Esophagus muscularis mucosa (tissue), 4 donors: Measurements from ENCODE around the gene MDFIC. TPM values are rescaled to one million over a fixed set of nuclear protein-coding genes. Genes with fewer than 3 reads are reported as not detected.

Source experiments
- DNase-seq: peaks from one replicate; pipeline ENCODE4 v3.0.0-alpha.2; 2017; ENCODE audit errors: extremely low spot score
- H3K27ac ChIP-seq, 4 donors: fragments of 200-600 bp; sonication (generic); replicated peaks in 1 of 4; 1 replicate in 3 of 4; 2 replicates in 1 of 4; pipeline ENCODE4 v1.5.1; 2016 to 2019; ENCODE audit warnings: mild to moderate bottlenecking in 1 of 4
- H3K27me3 ChIP-seq, 4 donors: fragments of 200-600 bp; sonication (generic); one replicate each; pipeline versions ENCODE4 v1.5.1 to v1.6.0; 2016 to 2019
- H3K36me3 ChIP-seq, 4 donors: fragments of 200-600 bp; sonication (generic); one replicate each; pipeline ENCODE4 v1.5.1; 2016 to 2019
- H3K4me1 ChIP-seq, 4 donors: fragments of 200-600 bp; sonication (generic); one replicate each; pipeline ENCODE4 v1.5.1; 2016 to 2019
- H3K4me3 ChIP-seq, 4 donors: fragments of 200-600 bp; sonication (generic); 1 replicate in 2 of 4; 2 replicates in 2 of 4; pipeline ENCODE4 v1.5.1; 2016 to 2019; ENCODE audit warnings: mild to moderate bottlenecking in 4 of 4, moderate library complexity in 1 of 4
- H3K9me3 ChIP-seq, 4 donors: fragments of 200-600 bp; sonication (generic); 1 replicate in 3 of 4; 2 replicates in 1 of 4; pipeline ENCODE4 v1.5.1; 2016 to 2019
- CTCF ChIP-seq, 3 experiments: fragments of 200-600 bp in 2 of 3; fragments of 450-650 bp in 1 of 3; sonication (generic) in 2 of 3; IDR thresholded peaks; one replicate each; pipeline ENCODE4 v1.5.1; 2017 to 2019; ENCODE audit warnings: antibody characterized with exemption in 3 of 3, mild to moderate bottlenecking in 2 of 3, moderate library complexity in 1 of 3
- EP300 ChIP-seq: sonication (generic); formaldehyde crosslinking; IDR thresholded peaks from one replicate; pipeline ENCODE4 v1.6.1; 2017; ENCODE audit warnings: antibody characterized with exemption
- POLR2A ChIP-seq: fragments of 450-650 bp; IDR thresholded peaks from one replicate; pipeline ENCODE4 v1.6.1; 2017; ENCODE audit warnings: antibody characterized with exemption, moderate library complexity, mild to moderate bottlenecking, low read depth
- POLR2AphosphoS5 ChIP-seq, 2 donors: sonication (generic); formaldehyde crosslinking; IDR thresholded peaks; one replicate each; pipeline ENCODE4 v1.6.1; 2017; ENCODE audit warnings: antibody characterized with exemption in 2 of 2
- WGBS: methylation state at CpG from one replicate; pipeline ENCODE4 v1.1.5; 2018; 5-methylcytosine and 5-hydroxymethylcytosine counted together
- intact Hi-C: fragments of 100-400 bp; cut with DNase I; formaldehyde crosslinking; loops from one replicate; pipeline ENCODE4 v1.15.1; 2023
- total RNA-seq, 4 donors: library from RNA; depleted of rRNA; stranded (reverse); fragments of >200 nt; gene quantifications; one replicate each; pipeline versions ENCODE4 v1.1.0 to v1.2.1, GENCODE V29; 2016

Gene MDFIC
- total RNA-seq, 4 donors from 2014 or later = 34.5 to 71.3 (median 36.5) TPM

- TF ChIP-seq CTCF (IDR thresholded peaks at IDR 0.05) (no peak), EP300 (no peak), POLR2AphosphoS5 (IDR thresholded peaks at IDR 0.05) (no peak), POLR2A (no peak)
- 76% methylated on average over 8 of the region's 8 CpGs for WGBS
- no peak for DNase-seq
- no peaks in the 10 kb centered on the region for H3K36me3 ChIP-seq
- H3K27ac ChIP-seq = no peak overlapping the region
- H3K27me3 ChIP-seq = no peaks in the 10 kb centered on the region
- intact Hi-C loops = no loop called here
- H3K4me1 ChIP-seq = no peaks in the 10 kb centered on the region
- no peaks in the 10 kb centered on the region for H3K9me3 ChIP-seq
- H3K4me3 ChIP-seq = no peak overlapping the region
These were observed 118.2 kb downstream of the MDFIC start for GRCh38 chr7:115040057-115040456.

GRCh38 chr7:115040495-115040894 is 118.6 kb downstream of the MDFIC start:
- no peak for TF ChIP-seq POLR2AphosphoS5 (IDR thresholded peaks at IDR 0.05)
- no peak for TF ChIP-seq CTCF (IDR thresholded peaks at IDR 0.05)
- no peak for TF ChIP-seq EP300
- TF ChIP-seq POLR2A = no peak
- Histone ChIP-seq H3K4me1 (no peaks in the 10 kb centered on the region), H3K4me3 (no peak overlapping the region), H3K27me3 (no peaks in the 10 kb centered on the region), H3K9me3 (no peaks in the 10 kb centered on the region), H3K36me3 (no peaks in the 10 kb centered on the region), H3K27ac (no peak overlapping the region)
- DNase-seq = no peak
- intact Hi-C loops = no loop called here

- WGBS = 57% methylated on average over 2 of the region's 2 CpGs
- Histone ChIP-seq H3K27ac (no peak overlapping the region), H3K9me3 (no peaks in the 10 kb centered on the region), H3K27me3 (no peaks in the 10 kb centered on the region), H3K4me1 (no peaks in the 10 kb centered on the region), H3K4me3 (no peak overlapping the region), H3K36me3 (no peaks in the 10 kb centered on the region)
- DNase-seq = no peak
- TF ChIP-seq CTCF (IDR thresholded peaks at IDR 0.05) (no peak), POLR2AphosphoS5 (IDR thresholded peaks at IDR 0.05) (no peak), EP300 (no peak), POLR2A (no peak)
- intact Hi-C loops = no loop called here
These were observed 120.7 kb downstream of the MDFIC start for GRCh38 chr7:115042596-115042995.

- intact Hi-C loops = no loop called here
- no peak overlapping the region for H3K27ac ChIP-seq
- WGBS = 38% methylated on average over 2 of the region's 2 CpGs
These were observed 121.7 kb downstream of the MDFIC start for GRCh38 chr7:115043605-115044004.

GRCh38 chr7:115044224-115044623 is 122.3 kb downstream of the MDFIC start:
- no peak for DNase-seq
- WGBS = 64% methylated on average over 3 of the region's 3 CpGs
- intact Hi-C loops = no loop called here
- Histone ChIP-seq H3K9me3 (no peaks in the 10 kb centered on the region), H3K4me3 (no peak overlapping the region), H3K4me1 (no peaks in the 10 kb centered on the region), H3K36me3 (no peaks in the 10 kb centered on the region), H3K27ac (no peak overlapping the region), H3K27me3 (no peaks in the 10 kb centered on the region)
- no peak for TF ChIP-seq POLR2A
- no peak for TF ChIP-seq POLR2AphosphoS5 (IDR thresholded peaks at IDR 0.05)
- no peak for TF ChIP-seq EP300
- TF ChIP-seq CTCF (IDR thresholded peaks at IDR 0.05) = no peak

More at GRCh38 chr7:115043605-115044004, 121.7 kb downstream of the MDFIC start:
- no peaks in the 10 kb centered on the region for H3K4me1 ChIP-seq
- no peaks in the 10 kb centered on the region for H3K36me3 ChIP-seq
- DNase-seq = no peak
- no peaks in the 10 kb centered on the region for H3K9me3 ChIP-seq
- no peak overlapping the region for H3K4me3 ChIP-seq
- H3K27me3 ChIP-seq = no peaks in the 10 kb centered on the region
- TF ChIP-seq POLR2A = no peak
- TF ChIP-seq POLR2AphosphoS5 (IDR thresholded peaks at IDR 0.05) = no peak
- TF ChIP-seq EP300 = no peak
